ENCODE results near the gene ADAMTS4.
"Not testable (repeated sequence)": the region's sequence is repeated elsewhere in the genome, so short reads cannot be mapped to it uniquely, and the experiment has no call there.

The ADAMTS4 gene, protein sequence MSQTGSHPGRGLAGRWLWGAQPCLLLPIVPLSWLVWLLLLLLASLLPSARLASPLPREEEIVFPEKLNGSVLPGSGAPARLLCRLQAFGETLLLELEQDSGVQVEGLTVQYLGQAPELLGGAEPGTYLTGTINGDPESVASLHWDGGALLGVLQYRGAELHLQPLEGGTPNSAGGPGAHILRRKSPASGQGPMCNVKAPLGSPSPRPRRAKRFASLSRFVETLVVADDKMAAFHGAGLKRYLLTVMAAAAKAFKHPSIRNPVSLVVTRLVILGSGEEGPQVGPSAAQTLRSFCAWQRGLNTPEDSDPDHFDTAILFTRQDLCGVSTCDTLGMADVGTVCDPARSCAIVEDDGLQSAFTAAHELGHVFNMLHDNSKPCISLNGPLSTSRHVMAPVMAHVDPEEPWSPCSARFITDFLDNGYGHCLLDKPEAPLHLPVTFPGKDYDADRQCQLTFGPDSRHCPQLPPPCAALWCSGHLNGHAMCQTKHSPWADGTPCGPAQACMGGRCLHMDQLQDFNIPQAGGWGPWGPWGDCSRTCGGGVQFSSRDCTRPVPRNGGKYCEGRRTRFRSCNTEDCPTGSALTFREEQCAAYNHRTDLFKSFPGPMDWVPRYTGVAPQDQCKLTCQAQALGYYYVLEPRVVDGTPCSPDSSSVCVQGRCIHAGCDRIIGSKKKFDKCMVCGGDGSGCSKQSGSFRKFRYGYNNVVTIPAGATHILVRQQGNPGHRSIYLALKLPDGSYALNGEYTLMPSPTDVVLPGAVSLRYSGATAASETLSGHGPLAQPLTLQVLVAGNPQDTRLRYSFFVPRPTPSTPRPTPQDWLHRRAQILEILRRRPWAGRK

DNA sequence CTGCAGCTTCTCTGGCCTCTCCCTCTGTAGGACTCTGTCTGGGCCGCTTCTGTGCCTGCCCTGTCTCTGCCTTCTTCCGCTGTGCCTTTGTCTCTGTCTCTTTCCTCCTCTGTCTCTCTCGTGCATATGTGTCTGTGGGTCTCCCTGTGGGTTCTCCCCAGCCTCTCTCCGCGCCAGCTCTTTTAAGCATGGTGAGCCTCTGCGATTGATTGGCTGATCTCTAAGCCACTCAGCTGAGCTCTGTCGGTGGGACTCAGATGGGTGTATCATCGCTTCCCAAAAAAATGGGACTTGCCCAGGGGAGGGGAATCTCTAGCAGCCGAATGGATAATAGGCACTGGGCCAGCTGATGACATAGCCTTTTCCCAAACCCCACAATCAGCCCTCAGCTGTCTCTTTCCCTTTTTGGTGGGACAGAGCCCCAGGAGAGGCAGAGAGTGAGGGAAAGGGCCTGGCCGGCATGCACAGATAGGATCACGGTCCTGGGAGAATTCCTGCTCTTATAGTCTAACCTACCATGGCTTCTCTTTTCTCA lies at the start of gene ADAMTS4:
TSS of gene ADAMTS4 (minus strand) at position 158 of the 535 bp plus-strand sequence. CDS start 427 bp downstream, outside the sequence.
- DNase-seq = no peak

GRCh38 chr1:161244888-161245287 lies 46.0 kb upstream of the ADAMTS4 start:
- no peak for DNase-seq

DNA sequence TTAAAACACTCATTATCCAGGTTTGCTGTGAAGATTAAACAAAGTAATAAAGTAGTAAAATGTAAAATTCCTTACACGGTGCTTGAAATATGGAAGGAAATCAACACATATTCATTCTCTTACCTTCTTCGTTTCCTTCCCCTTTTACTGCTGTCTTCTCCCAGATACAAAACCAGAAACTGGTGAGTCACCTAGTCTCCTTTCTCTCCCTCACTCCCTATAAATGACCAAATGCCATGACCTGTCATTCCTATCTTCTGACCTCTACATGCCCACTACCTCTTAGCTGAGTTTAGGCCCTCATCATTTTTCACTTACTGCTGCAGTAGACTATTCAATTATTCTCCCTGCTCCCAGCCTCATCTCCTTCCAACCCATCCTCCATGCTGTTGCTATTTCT lies 43.5 kb upstream of the ADAMTS4 start:
- DNase-seq = no peak

- DNase-seq = no peak
Measured at GRCh38 chr1:161241682-161242081, 42.8 kb upstream of the ADAMTS4 start.

- no peak for DNase-seq
Measured at GRCh38 chr1:161238039-161238473, 39.2 kb upstream of the ADAMTS4 start, which contains the start of gene NR1I3. NR1I3 (minus strand) TSS chr1:161238203; CDS start chr1:161236565, 1,638 bp downstream.

- no peak for DNase-seq
Measured at GRCh38 chr1:161235957-161236775, 37.3 kb upstream of the ADAMTS4 start.

GRCh38 chr1:161233102-161233501 lies 34.2 kb upstream of the ADAMTS4 start:
- no peak for DNase-seq

- DNase-seq = no peak
Measured at GRCh38 chr1:161230762-161231161, 31.9 kb upstream of the ADAMTS4 start.

DNA sequence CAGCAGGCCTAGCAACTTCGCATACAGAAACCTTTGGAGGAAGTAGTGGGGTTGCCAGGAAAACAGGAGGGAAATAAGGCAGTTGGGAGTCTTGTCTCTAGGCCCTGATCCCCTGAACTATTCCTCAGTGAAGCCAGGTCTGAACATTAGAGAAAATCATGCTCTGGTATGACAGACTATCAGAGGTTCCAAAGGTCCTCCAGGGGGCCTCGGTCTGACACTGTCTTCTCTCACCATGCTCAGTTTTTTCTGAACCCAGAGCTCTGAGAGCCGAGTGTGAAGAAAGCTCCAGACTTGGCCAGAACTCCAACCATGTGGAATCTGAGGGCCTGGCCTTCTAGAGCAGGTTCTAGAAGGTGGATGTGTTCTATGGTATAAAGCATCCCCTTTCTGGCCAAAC lies 31.0 kb upstream of the ADAMTS4 start:
- no peak for DNase-seq

- no peak for DNase-seq
Measured at GRCh38 chr1:161228032-161228431, 29.2 kb upstream of the ADAMTS4 start.

GRCh38 chr1:161227196-161227871 lies 28.5 kb upstream of the ADAMTS4 start:
- peak; percentile 71 for DNase-seq

GRCh38 chr1:161226759-161227158 lies 27.9 kb upstream of the ADAMTS4 start:
- DNase-seq = peak; percentile 16

DNA sequence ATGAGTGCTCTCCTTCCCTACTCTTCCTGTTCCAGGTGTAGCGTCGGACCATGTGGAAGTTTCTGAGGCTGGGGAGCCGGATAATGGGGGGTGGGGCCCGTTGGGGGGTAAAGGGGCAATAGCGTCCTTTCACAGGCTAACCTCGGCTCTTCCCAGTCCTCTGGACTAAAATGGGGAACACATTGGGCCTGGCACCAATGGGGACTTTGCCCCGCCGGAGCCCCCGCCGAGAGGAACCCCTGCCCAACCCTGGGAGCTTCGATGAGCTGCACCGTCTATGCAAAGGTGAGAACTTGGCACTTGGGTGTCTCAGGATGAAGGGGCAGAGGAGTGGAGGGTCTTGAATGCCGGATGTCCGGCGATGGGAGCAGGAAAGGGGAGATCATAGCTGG lies 27.5 kb upstream of the ADAMTS4 start:
- DNase-seq = no peak

- peak; percentile 95 for DNase-seq
Measured at GRCh38 chr1:161225534-161226319, 26.9 kb upstream of the ADAMTS4 start, which contains the start of gene TOMM40L. TOMM40L (plus strand) TSS chr1:161226060; CDS start chr1:161226490, 430 bp downstream.

GRCh38 chr1:161225178-161225533 lies 26.3 kb upstream of the ADAMTS4 start:
- no peak for DNase-seq

- DNase-seq = not testable (repeated sequence)
Measured at GRCh38 chr1:161224695-161225087, 25.8 kb upstream of the ADAMTS4 start.

GRCh38 chr1:161223805-161224694 lies 25.2 kb upstream of the ADAMTS4 start:
- DNase-seq = no peak

GRCh38 chr1:161222175-161223019 lies 23.5 kb upstream of the ADAMTS4 start:
- DNase-seq = no peak

- DNase-seq = no peak
Measured at GRCh38 chr1:161220002-161220401, 21.1 kb upstream of the ADAMTS4 start.
